Inferior parietal cortex (tissue), 1 donor: Measurements from ENCODE around the gene TMCO2.
A peak's percentile ranks its signal among the peaks of the same experiment; 100 is the strongest.

ENCODE experiments used
- DNase-seq: peaks from one replicate; pipeline ENCODE4 v3.0.0-alpha.2; 2016; ENCODE audit errors: extremely low spot score

TMCO2 gene

DNA sequence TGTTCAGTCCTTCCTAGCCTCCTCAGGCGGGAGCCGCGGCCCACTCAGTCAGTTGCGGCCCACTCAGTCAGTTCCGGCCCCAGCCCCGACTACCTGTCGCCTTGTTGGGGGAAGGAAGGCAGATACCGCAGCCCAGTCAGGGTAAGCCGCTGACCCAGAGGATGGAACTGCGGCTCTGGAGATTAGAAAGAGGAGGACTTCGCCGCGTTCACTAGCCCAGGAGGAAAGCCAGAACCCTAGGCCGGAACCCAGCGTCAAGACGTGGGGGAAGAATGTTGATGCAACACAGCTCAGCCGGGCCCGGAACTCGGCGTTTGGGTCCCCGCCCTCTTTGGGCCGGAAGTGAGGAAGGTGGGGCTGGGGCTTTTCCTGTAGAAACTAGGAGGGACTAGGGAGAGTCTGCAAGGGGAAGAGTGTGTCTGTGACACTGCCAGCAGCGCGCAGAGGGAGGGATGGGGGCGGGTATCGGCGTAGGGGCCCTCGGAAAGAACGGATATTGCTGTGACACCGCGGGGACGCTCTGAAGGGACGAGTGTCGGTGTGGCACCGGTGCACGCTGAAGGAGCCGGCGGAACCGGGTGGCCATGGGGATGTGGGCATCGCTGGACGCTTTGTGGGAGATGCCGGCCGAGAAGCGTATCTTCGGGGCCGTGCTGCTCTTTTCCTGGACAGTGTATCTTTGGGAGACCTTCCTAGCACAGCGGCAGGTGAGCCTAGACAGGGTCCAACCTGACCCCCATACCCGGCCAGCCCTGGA is 10.1 kb downstream of the TMCO2 start, which contains the start of gene ZMPSTE24:
ZMPSTE24 (plus strand) TSS at position 549 of the 757 bp plus-strand sequence; CDS start at position 585, 36 bp downstream.
- DNase-seq: peak; percentile 97

DNA sequence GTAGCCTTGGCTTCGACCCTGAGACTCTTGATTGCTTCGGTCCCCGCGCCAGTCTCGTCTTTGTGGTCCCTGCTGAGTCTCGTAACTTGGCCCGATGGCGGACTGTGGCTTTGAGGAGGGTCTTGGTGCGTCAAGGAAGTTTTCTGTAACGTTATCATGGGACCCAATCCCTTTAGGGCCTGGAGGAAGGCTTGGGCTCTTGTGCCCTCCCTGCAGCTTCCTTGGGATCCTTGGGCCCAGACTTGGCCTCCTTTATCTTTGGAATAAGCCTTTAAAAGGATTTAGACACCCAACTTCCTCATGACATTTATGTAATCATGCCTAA is 10.7 kb downstream of the TMCO2 start:
- no peak for DNase-seq

DNA sequence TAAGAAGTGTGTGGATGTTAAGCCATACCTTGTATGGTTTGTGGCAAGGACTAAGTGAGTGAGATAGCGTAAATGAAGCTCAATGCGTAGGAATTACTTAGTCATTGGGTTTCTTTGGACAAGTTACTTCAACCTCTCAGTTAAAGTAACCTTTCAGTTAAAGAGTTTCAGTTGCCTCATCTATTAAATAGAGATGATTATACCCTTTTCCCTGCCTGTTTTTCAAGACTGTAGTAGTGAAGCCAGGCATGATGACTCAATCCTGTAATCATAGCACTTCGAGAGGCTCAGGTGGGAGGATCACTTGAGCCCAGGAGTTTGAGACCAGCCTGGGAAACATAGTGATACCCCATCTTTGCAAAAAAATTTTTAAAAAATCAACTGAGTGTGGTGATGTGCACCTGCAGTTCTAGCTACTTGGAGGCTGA is 16.6 kb downstream of the TMCO2 start:
- no peak for DNase-seq

DNA sequence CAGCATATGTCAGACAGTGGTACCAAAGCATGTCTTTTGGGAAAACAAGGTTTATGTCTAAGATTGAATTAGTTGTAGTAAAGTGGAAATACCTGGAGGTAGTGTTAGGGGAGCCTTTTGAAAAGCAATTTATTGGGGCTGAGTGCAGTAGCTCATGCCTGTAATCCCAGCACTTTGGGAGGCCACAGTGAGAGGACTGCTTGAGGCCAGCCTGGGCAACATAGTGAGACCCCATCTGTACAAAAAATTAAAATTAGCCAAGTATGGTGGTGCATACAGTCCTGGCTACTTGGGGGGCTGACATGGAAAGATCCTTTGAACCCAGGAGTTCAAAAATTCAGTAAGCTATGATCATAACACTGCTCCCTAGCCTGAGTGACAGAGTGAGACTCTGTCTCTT is 17.6 kb downstream of the TMCO2 start:
- DNase-seq: no peak

DNA sequence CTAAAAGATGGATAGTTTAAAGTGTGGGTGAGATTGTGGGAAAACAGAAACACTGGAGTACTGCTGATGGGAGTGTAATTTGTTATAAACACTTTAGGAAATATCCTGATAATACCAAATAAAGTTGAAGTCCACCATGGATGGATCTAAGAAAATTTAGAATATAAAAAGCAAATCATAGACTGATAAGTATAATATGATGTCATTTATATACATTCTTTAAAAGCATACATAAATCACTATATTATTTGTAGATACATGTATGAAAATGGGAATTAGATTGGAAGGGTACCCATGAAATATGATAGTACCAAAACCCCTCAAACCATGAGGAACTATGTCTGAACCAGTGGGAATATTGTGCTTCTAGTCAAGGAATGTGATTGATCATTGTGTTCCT is 18.2 kb downstream of the TMCO2 start:
- DNase-seq: no peak

DNA sequence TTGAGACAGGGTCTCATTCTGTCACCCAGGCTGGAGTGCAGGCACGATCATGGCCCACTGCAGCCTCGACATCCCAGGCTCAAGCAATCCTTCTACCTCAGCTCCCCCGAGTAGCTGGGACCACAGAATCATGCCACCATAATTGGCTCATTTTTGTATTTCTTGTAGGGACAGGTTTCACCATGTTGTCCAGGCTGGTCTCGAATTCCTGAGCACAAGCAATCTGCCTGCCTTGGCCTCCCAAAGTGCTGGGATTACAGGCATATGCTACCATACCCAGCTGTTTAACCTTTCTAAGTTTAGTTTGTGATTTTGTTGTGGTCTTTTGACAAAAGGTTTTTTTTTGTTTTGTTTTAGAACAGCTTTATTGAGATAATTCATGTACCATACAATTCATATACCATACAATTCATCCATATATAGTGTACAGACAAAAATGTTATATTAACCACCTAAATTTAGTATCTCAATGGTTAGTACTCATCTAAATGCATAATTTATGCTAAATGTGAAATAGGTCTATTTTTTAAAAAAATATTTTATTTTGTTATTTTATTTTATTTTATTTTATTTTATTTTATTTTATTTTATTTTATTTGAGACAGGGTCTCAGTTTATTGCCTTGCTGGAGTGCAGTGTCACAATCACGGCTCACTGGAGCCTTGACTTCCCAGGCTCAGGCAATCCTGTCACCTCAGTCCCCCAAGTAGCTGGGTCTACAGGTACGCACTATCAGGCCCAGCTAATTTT is 19.2 kb downstream of the TMCO2 start:
- no peak for DNase-seq

DNA sequence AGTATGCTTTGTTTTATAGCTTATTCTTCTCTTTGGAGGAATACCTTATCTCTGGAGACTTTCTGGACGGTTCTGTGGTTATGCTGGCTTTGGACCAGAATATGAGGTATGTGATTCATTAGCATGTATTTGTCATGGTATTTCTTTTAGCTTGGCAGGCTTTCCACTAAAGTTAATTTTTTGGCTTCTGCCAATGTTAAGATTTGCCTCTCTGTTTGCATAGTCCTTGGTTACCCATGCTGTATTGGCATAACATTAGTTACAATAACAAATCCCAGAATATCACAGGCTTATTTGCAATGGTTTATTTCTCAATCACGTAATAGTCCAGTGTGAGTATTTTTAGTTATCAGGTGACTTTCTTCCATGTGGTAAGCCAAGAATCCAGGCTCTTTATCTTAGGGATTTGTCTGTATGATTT is 20.0 kb downstream of the TMCO2 start:
- DNase-seq: no peak

DNA sequence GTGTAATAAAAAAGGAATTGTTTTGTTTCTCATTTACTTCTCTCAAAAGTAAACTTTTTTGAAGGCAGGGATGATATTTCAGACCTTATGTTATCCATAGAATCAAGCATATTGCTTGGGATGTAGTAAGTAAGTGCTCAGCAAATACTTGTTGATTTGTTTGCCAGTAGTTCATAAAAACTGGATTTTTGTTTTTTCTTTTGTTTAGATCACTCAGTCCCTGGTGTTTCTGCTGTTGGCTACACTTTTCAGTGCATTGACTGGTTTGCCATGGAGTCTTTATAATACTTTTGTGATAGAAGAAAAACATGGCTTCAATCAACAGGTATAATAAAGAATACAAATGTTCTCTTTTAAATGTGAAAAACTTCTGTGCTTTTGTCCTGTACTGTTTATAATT is 20.5 kb downstream of the TMCO2 start:
- no peak for DNase-seq

DNA sequence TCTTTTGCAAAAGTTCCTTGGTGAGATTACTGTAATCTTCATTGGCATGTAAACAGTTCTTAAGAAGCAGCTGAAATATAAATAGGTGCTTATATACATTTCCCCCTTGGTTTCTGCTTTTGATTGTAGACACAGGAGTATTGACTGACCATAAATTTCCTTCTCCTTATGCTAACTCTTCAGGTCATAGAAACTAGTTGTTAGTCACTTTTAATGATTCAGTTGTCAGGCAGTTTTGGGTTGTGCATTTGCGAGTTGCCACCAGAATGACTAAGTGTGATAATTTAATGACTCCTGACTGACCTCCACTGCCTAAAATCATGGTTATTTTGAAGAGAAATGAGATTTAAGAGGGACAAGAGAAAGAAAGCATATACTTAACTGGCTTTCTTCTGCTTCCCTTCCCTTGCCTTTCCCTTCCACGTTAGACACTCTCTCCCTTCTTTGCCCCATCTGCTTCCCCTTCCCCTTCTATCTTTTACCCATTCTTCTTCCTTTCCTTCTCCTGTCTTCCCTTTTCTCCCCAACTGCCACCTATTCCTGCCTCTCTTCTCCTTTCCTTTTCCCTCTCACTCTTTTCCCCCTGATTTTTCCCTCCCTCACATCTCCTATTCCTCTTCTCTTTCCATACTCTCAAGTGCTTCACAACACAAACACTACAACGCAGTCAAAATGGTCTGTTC is 22.6 kb downstream of the TMCO2 start:
- DNase-seq: no peak

DNA sequence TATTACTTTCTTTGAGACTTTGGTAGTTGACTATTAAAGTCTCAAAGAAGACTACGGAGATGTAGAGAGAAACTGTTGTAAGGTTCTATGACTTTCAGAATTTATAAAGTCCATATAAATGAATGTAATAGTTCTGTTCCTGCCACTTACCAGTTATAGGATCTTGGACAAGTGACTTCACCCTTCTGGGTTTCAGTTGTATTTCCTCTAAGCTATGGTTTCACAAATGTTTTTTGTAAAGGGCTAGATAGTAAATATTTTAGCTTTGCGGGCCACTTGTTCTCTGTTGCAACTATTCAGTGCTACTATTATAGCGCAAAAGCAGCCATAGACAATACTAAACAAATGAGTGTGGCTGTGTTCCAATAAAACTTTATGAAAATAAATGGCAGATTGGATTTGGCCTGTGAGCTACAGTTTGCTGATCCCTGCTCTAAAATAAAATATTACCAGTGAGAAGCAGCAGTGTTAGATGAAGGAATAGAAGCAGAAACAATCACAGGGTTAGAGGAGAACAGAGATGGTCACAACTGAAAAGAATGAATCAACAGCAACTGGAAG is 25.0 kb downstream of the TMCO2 start:
- DNase-seq: no peak

DNA sequence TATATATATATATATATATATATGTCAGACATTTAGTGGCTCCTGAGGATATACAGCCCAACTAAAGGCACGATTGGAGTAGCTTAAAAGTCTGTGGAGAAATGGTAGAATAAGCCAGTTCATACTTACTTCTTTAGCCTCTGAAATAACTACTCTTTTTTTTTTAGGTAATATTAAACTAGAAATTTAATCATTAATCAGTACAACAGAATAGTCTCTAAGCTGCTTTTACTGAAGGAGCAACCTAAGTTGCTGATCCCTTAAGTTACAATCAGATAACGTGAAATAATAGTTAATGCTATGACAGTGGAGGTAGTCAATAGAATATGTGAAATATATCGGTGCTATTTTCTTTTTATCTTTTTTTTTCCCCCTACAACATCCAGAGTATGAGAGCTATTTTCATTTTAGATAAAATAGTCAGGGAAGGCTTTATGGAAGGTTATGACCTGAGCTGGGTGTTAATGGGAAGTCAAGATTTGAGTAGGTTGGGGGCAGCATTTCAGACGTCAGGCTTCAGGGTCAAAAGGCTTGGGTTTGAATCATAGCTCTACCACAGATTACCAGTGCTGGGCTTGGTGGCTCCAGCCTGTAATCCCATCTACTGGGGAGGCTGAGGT is 25.9 kb downstream of the TMCO2 start:
- no peak for DNase-seq

DNA sequence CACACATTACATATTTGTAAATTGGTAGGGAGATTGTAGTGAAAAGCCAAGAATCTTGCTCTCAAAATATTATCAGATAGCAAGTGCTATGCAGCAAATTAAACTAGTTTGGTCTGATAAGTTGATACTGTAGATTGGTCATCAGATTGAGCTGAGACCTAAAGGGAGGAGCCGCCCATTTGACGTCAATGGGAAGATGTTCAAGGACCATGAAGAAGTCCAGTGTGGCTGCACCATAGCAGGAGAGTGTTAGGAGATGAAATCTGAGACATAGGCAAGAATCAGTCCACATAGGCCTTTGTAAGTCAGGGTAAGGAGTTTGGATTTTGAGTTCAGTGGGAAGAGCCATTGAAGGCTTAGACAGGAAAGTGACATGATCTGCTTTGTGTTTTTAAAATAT is 26.6 kb downstream of the TMCO2 start:
- no peak for DNase-seq

DNA sequence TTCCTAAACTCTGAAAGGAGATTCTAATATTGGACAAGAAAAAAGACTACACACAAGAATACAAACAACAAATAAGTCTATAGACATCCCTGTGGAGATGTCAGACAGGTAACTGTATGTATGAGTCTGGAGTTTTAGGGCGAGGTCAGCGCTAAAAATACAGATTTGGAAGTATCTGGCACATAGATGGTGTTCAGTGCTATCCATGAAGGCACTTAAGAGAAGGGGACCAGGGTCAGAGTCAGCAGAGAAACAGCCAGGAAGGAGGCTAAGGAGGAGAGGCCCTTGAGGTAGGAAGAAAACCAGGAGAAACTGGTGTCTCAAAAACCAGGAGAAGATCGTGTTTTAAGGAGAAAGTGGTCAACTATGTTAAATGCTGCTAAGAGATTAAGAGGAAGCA is 28.4 kb downstream of the TMCO2 start:
- DNase-seq: no peak

DNA sequence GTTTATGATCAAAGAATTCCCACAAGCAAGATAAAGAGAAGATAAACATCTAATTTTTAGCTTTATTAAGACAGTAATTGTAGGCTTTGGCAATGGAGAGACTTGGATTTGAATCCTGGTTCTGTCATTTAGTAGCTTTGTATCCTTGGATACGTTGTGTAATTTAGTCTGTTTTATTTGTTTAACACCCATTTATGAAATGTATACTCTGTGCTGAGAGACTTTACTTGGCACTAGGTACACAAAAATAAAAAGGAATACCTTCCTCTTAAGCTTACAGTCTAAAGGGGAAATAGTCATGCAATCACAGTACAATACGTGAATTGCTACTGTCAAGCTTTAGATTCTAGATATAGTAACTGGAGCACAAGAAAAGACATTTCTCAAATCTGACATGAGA is 34.1 kb downstream of the TMCO2 start:
- no peak for DNase-seq

DNA sequence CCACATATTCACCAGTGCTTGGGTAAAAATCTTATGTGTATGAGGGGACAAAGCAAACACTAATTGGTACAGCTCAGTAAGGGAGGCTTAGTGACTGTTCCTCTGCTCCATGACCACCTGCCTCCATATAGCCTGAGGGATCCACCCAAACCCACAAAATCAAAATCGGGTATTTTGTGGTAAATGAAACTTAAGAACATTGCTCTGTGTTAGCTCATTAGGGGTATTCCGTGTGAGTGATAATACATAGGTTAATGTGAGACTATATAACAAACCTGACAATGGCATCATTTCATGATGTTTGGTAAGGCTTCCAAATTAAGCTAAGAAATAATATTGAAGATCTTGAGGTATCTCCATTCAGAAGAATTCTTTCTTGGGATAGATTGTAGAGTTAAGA is 43.6 kb downstream of the TMCO2 start:
- no peak for DNase-seq

DNA sequence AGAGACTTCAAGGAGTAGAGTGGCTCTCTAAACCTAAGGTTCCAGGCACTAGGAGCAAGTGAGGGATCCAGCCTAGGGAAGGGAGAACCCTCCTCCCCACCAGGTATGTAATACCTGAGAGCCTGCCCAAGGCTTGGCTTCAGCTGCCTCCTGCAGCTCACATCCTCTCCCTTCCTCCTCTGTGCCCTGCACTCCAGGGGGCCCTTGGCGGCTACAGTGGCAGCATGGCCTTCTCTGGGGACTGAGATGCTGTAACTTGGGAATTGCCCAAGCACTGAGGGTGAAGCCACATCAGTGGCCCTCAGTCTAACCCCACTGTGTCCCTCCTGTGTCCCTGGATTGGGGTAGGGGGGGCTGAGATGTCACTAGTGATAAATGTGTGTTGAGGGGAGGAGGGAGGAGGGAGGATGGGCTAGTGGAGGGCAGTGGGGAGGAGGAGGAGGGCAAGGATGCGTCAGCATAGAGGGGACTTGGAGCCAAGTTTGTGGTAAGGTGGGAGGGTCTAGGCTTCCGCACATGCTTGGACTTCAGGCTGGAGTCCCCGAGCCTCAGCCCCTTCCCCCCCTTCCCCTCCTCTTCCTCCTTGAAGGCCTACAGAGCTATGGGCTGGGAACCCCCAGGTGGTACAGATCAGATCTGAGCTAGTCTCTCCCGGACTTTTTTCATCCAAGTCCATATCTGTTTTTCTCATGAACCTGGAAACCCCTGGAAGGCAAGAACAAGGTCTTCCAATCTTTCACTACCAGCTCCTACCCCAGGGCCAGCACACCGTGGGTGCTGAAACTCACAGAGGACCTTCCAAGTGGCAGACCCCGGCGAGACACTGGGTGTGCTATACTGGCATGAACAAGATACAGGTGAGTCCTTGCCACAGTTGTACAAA is 51.9 kb downstream of the TMCO2 start:
- DNase-seq: no peak

DNA sequence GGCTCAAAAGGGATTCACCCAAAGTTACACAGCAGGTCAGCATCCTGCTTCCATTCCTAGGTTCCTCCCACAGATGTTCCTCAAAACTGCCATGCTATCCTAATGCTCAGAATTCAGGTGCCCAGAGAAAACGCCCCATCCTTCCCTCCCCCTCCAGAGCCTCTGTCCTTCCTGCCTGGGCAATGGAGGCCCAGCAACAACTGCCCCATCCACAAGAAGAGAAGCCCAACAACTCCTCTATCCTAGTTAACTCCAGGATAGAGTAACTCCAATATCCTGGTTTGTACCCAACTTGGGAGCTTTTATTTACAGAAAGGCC is 52.5 kb downstream of the TMCO2 start:
- no peak for DNase-seq

DNA sequence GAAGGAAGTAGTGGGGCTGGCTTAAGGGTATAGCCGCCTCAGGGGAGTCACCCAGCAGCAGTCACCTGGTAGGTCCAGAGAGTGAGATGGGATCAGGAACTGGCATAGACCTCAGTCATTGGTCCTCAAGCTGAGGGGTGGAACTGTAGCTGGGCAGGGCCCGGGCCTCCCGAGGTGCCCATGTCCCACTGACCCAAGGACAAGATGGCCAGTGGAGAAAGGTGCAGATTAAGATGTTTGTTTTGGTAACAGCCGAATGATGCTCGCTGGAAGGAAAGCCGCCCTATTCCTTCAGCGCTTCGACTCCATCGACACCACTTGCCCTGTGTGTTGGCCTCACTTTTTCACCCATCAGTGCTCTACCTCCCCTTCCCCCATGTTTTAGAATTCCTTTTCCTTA is 52.9 kb downstream of the TMCO2 start:
- no peak for DNase-seq

DNA sequence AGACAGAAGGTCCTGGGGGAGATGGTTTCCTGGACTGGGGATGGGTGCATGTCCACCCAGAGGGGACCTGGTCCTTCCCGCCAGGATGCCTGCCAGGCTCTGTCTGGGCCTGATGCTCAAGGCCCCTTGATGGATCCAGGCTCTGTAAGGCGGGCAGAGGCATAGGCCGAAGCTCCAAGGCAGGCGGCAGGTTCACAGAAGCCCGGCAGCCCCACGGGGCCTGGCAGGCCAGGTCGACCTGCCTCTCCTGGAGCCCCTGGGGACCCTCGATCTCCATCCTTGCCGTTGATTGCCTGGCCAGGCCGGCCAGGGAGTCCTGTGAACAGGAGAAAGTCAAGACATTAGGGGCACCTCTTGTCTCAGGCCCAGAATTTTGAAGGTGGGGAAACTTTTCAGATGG is 53.3 kb downstream of the TMCO2 start:
- DNase-seq: no peak
